Islet of Langerhans (tissue), 1 donor: ENCODE results near the gene E2F1.

Source experiments
- FAIRE-seq: peaks from one replicate; lab custom pipeline; 2011; peaks lifted over from hg19 to GRCh38; lab: Jason Lieb, UNC

E2F1 gene

GRCh38 chr20:33671573-33672288, 14.5 kb downstream of the E2F1 start:
- no peak for FAIRE-seq

- FAIRE-seq = no peak
These were observed 15.3 kb downstream of the E2F1 start for GRCh38 chr20:33670715-33671499.

- FAIRE-seq = no peak
These were observed 16.1 kb downstream of the E2F1 start for GRCh38 chr20:33669873-33670640.

- no peak for FAIRE-seq
These were observed 17.0 kb downstream of the E2F1 start for GRCh38 chr20:33669224-33669623.

- no peak for FAIRE-seq
These were observed 17.6 kb downstream of the E2F1 start for GRCh38 chr20:33668466-33669155.

- no peak for FAIRE-seq
These were observed 18.3 kb downstream of the E2F1 start for GRCh38 chr20:33667676-33668465.

GRCh38 chr20:33667245-33667675, 18.9 kb downstream of the E2F1 start:
- FAIRE-seq = no peak

GRCh38 chr20:33666293-33667244, 19.6 kb downstream of the E2F1 start, which contains the start of gene ACTL10:
Gene ACTL10 (plus strand): TSS chr20:33666943. CDS start chr20:33667498, 555 bp downstream.
- FAIRE-seq = peak; percentile 78

- no peak for FAIRE-seq
These were observed 21.4 kb downstream of the E2F1 start for GRCh38 chr20:33664762-33665144.

GRCh38 chr20:33664085-33664761, 22.0 kb downstream of the E2F1 start:
- FAIRE-seq = no peak

GRCh38 chr20:33663161-33664084, 22.8 kb downstream of the E2F1 start:
- FAIRE-seq = no peak

- FAIRE-seq = no peak
These were observed 24.0 kb downstream of the E2F1 start, which contains the start of gene C20orf144 for GRCh38 chr20:33662172-33662571. Gene C20orf144 (plus strand): TSS chr20:33662327. CDS start chr20:33662346, 19 bp downstream.

- FAIRE-seq = no peak
These were observed 25.5 kb downstream of the E2F1 start for GRCh38 chr20:33660685-33661058.

GRCh38 chr20:33660035-33660684, 26.0 kb downstream of the E2F1 start:
- no peak for FAIRE-seq

- no peak for FAIRE-seq
These were observed 26.7 kb downstream of the E2F1 start for GRCh38 chr20:33659341-33660034.

GRCh38 chr20:33658929-33659328, 27.3 kb downstream of the E2F1 start:
- no peak for FAIRE-seq

GRCh38 chr20:33658510-33658909, 27.7 kb downstream of the E2F1 start:
- no peak for FAIRE-seq
